Activated naive CD4-positive, alpha-beta T cell treated with anti-CD3 and anti-CD28 coated beads, Interleukin-2, amount 50 U/mL, for 24 hours (primary cell): ENCODE data around the gene ERLIN1.
A peak's percentile ranks its signal among the peaks of the same experiment; 100 is the strongest.

Experiments used
- H3K27ac Mint-ChIP-seq: one replicate; pipeline ENCODE4 v1.8.0; 2021; ENCODE audit warnings: mild to moderate bottlenecking, mixed read lengths
- H3K27me3 Mint-ChIP-seq: one replicate; pipeline ENCODE4 v1.8.0; 2021; ENCODE audit warnings: mixed read lengths
- H3K36me3 Mint-ChIP-seq: one replicate; pipeline ENCODE4 v1.8.0; 2021; ENCODE audit warnings: mixed read lengths
- H3K4me1 Mint-ChIP-seq: one replicate; pipeline ENCODE4 v1.8.0; 2021; ENCODE audit warnings: mixed read lengths
- H3K4me3 Mint-ChIP-seq: one replicate; pipeline ENCODE4 v1.8.0; 2021; ENCODE audit warnings: mild to moderate bottlenecking, mixed read lengths
- H3K9me3 Mint-ChIP-seq: one replicate; pipeline ENCODE4 v1.8.0; 2021; ENCODE audit warnings: mixed read lengths

Gene ERLIN1

DNA sequence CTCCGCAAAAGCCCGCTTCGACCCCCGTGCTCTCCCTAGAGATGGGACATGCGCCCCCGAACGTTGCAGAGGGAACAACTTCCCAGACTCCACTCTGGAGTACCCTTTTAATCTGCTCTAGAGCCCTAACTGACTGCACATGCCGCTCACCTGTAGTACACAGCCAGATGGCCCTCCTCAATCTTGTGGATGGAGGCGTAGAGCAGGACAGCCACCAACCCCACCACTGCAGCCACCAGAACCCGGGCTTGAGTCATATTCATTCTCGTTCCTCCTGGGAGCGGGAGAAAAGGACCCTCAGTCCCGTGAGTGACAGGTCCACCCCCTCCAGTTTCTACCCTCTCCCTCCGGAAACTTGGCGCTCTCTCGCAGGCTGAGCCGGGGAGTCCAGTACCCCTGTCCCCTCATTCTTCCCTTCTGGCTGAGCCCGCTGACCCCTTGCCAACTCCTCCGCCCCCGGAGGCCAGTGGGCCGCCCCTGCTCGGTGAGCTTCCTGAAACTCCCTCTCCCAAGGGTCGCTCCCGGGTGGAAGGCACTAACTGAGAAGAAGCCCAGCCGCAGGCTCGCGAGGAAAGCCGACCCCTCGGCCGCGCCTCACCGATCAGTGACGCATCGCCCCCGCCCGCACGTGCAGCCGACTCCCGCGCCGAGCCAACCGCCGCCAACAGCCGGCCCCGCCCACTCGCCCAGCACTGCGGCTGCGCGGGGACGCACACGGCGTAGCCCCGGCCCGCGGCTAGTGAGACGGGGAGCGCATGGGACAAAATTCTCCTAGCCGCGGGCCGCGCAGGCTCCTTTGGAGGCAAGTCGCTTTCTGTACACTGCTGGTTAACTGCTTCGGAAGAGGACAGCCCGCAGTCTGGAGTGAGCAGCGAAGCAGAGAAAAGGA, at the start of gene ERLIN1:
ERLIN1 (minus strand) TSS at position 666 of the 889 bp plus-strand sequence; CDS start at position 263, 403 bp downstream.
- Mint-ChIP-seq H3K27ac (peak within 1 kb of the TSS; percentile 99), H3K27me3 (no peaks in the 10 kb centered on the region), H3K36me3 (peaks cover 29% of the 10 kb centered on the region), H3K4me3 (peak within 1 kb of the TSS; percentile 98), H3K4me1 (peaks cover 66% of the 10 kb centered on the region), H3K9me3 (no peaks in the 10 kb centered on the region)

DNA sequence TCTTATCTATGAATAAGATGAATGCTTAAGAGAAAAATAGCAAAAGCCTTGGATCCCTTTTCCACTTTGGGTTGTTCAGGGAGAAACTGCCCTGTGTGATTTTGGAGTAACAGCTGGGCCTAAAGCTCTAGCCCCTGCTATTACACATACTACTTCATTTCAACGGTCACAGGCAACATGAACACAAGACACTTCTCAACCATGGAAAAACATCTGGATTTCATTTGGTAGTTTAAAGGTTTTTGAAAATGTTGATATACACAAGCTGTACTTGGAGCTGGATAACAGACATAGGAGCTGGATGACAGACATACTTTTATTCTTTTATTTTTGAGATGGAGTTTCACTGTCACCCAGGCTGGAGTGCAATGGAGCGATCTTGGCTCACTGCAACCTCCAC, 46.3 kb upstream of the ERLIN1 start:
- Mint-ChIP-seq H3K4me1 (peaks cover 24% of the 10 kb centered on the region), H3K27ac (peak overlapping the region; percentile 26), H3K4me3 (no peak overlapping the region), H3K27me3 (no peaks in the 10 kb centered on the region), H3K36me3 (peaks cover 14% of the 10 kb centered on the region), H3K9me3 (peaks cover 5% of the 10 kb centered on the region)

DNA sequence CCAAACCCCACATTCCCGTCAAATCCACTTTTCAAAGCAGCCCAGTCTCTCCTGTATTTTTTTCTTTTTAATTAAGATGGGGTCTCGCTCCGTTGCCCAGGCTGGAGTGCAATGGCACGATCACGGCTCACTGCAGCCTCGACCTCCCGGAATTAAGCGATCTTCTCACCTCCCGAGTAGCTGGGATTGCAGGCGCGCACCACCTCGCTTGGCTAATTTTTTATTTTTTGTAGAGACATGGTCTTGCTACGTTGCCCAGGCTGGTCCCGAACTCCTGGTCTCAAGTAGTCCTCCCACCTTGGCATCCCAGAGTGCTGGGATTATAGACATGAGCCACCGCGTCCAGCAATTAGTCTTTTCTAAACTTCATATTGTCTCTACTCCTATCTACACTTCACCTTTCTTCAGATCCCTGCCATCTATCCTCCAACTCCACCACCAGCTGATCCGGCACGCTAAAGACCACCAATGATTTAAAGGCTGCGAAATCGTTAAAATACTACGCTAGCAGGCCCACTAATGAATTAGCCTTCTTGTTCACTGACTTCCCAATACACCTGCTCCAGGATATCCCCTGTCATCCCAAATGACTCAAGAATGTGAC, 44.1 kb upstream of the ERLIN1 start:
- Mint-ChIP-seq H3K27me3 (no peaks in the 10 kb centered on the region), H3K4me3 (peak overlapping the region; percentile 91), H3K9me3 (peaks cover 5% of the 10 kb centered on the region), H3K27ac (peak overlapping the region; percentile 97), H3K4me1 (peaks cover 34% of the 10 kb centered on the region), H3K36me3 (peaks cover 14% of the 10 kb centered on the region)

DNA sequence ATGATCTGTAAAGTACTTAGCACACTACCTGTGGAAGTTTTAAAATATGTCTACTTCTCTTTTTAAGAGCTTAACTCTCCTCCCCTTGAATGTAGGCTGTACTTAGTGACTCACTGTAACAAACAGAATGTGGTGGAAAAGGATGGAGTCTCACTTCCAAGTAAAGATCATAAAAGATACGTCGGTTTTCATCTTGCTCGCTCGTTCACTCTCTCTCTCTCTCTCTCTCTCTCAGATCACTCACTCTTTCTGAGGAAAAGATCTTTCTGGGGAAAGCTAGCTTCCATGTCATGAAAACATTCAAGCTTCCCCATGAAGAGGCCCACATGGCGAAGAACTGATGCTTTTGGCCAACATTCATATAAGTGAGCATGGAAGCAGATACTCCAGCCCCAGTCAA, 38.0 kb upstream of the ERLIN1 start:
- Mint-ChIP-seq H3K4me3 (no peak overlapping the region), H3K27ac (no peak overlapping the region), H3K27me3 (no peaks in the 10 kb centered on the region), H3K4me1 (peaks cover 24% of the 10 kb centered on the region), H3K36me3 (peaks cover 13% of the 10 kb centered on the region), H3K9me3 (no peaks in the 10 kb centered on the region)

DNA sequence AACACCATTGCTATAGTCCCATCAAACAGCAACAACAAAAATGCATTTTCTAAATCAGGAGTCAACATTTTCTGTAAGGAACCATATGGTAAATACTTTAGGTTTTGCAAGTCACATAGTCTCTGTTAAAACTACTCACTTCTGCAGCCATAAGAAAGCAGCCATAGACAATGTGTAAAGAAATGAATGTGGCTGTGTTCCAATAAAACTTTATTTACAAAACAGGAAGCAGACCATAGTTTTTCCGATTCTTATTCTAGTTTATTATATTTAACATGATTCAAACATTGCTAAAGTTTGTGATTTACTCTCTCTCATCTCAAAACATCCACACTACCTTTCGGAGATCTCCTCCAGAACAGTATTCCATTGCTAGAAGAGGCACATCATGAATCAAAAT, 36.7 kb upstream of the ERLIN1 start:
- Mint-ChIP-seq H3K9me3 (no peaks in the 10 kb centered on the region), H3K4me3 (no peak overlapping the region), H3K27me3 (no peaks in the 10 kb centered on the region), H3K4me1 (peaks cover 14% of the 10 kb centered on the region), H3K27ac (no peak overlapping the region), H3K36me3 (peaks cover 12% of the 10 kb centered on the region)

DNA sequence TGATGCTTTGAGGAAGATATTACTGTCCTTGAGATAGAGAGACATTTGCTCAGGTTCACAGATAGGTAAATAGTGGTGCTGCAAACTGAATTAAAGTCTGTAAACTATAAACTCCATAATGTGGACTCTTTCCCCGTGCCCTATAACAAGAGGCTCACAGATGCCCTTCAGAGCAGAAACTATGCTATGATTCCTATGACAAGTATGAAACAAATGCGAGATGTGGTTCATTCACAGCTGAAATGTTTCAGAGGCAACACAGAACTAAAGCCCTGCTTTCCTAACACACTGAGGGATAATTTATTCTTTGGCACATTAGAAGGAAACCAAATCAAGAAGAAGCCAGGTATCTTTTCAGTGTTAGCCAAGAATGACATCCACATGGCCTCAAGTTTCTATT, 30.2 kb upstream of the ERLIN1 start:
- no peak overlapping the region for H3K4me3 Mint-ChIP-seq
- no peaks in the 10 kb centered on the region for H3K27me3 Mint-ChIP-seq
- no peaks in the 10 kb centered on the region for H3K9me3 Mint-ChIP-seq
- H3K4me1 Mint-ChIP-seq: no peaks in the 10 kb centered on the region
- H3K36me3 Mint-ChIP-seq: peaks cover 29% of the 10 kb centered on the region
- no peak overlapping the region for H3K27ac Mint-ChIP-seq

DNA sequence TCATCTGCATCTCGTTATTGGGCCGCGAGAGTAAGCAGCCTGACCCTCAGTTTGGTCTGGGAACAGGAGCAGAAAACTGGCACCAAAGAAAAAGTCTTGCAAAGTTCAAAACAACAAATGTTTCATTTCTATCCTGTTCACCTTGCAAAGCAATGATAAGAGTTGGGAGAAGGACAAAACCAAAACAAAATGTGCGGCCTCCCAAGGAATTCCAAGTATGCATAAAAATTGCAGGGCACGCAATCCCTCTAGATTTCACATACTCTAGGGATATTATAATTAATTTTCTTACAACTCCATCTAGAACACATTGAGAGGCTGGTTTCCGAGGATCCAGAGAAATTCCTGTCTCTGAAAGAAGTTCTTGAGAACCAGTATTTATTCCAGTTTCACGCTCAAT, 23.5 kb upstream of the ERLIN1 start:
- H3K36me3 Mint-ChIP-seq: peaks cover 18% of the 10 kb centered on the region
- H3K4me1 Mint-ChIP-seq: no peaks in the 10 kb centered on the region
- no peaks in the 10 kb centered on the region for H3K27me3 Mint-ChIP-seq
- H3K4me3 Mint-ChIP-seq: no peak overlapping the region
- no peak overlapping the region for H3K27ac Mint-ChIP-seq
- H3K9me3 Mint-ChIP-seq: no peaks in the 10 kb centered on the region

DNA sequence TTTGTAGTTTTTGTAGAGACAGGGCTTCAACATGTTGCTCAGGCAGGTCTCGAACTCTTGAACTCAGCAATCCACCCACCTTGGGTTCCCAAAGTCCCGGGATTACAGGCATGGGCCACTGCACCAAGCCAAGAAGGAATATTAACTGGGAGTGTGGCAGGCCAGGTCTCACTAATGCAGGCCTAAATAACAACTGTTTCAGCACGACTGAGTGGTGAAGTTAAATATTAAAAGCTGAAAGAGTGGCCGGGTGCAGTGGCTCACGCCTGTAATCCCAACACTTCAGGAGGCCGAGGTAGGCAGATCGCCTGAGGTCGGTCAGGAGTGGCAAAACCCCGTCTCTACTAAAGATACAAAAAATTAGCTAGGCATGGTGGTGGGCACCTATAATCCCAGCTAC, 22.4 kb upstream of the ERLIN1 start:
- Mint-ChIP-seq H3K4me3 (no peak overlapping the region), H3K27ac (no peak overlapping the region), H3K4me1 (no peaks in the 10 kb centered on the region), H3K36me3 (peaks cover 18% of the 10 kb centered on the region), H3K9me3 (no peaks in the 10 kb centered on the region), H3K27me3 (no peaks in the 10 kb centered on the region)

DNA sequence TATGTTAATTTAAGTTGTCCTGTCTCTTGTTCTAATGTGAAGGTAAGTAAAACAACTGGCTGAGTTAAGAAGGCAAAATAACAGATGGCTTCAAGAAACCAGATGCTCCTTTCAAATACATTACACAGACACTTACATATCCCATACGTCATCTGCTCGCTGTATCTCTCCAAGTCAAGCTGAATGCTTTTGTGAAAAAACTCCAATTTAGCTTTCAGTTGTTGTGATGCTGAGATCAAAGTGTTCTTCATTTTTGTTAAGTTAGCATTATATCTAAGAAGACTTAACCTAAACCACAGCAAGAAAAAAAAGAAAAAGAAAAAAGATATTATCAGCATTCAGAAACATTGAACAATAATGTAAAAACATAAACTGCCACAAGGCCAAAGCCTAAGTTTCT, 18.5 kb upstream of the ERLIN1 start:
- Mint-ChIP-seq H3K36me3 (peaks cover 31% of the 10 kb centered on the region), H3K9me3 (no peaks in the 10 kb centered on the region), H3K27me3 (no peaks in the 10 kb centered on the region), H3K4me3 (no peak overlapping the region), H3K4me1 (peaks cover 3% of the 10 kb centered on the region), H3K27ac (no peak overlapping the region)

DNA sequence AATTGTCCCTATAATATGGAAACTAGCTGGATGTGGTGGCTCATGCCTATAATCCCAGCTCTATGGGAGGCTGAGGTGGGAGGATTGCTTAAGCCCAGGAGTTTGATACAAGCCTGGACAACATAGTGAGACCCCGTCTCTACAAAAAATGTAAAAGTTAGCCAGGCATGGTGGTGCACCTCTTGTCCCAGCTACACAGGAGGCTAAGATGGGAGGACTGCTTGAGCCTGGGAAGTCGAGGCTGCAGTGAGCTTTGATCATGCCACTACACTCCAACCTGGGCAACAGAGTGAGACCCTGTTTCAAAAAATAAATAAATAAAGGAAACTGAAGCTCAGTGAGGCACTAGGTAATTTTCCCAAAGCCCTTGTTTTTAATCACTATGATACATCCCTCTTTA, 15.7 kb upstream of the ERLIN1 start:
- H3K27me3 Mint-ChIP-seq: no peaks in the 10 kb centered on the region
- H3K4me3 Mint-ChIP-seq: no peak overlapping the region
- H3K4me1 Mint-ChIP-seq: peaks cover 3% of the 10 kb centered on the region
- no peaks in the 10 kb centered on the region for H3K9me3 Mint-ChIP-seq
- peaks cover 29% of the 10 kb centered on the region for H3K36me3 Mint-ChIP-seq
- H3K27ac Mint-ChIP-seq: no peak overlapping the region

DNA sequence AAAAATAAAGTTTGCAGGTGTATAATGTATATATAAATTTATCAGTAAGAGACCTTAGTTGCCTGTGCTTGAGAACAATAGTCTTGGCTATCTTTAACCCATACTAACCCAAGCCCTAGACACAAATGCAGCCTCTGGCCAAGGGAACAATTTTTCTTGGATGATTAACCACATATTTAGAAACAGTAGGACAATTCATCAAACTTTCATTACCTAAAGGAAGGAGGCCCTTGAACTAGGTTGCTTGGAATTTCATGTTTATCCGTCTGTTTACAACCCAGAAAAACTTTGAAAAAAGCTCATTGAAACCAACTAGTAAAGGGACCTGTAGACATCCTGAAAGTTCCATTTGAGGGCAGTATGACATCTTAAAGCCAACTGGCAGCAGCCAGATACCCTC, 8.9 kb upstream of the ERLIN1 start:
- no peak overlapping the region for H3K4me3 Mint-ChIP-seq
- H3K36me3 Mint-ChIP-seq: peaks cover 18% of the 10 kb centered on the region
- H3K4me1 Mint-ChIP-seq: peaks cover 14% of the 10 kb centered on the region
- no peak overlapping the region for H3K27ac Mint-ChIP-seq
- H3K27me3 Mint-ChIP-seq: no peaks in the 10 kb centered on the region
- no peaks in the 10 kb centered on the region for H3K9me3 Mint-ChIP-seq

DNA sequence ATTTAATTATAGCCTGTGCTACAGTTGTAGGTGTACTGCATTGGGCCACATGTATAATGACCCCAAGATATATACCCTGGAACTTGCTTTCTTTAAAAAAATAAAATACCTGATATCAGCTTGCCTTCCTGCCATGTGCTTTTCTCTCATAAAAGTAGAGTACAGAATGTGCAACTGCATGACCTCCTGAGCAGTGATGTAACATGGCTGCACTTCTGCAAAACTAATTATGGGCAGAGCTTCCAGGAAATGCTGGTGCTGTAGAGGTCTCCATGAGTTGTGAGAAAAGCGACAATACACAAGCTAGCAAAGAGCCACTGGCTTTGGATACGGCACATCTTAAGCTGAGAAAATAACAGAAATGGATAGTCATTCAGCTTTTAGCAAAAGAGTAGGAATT, 6.5 kb upstream of the ERLIN1 start:
- no peaks in the 10 kb centered on the region for H3K9me3 Mint-ChIP-seq
- H3K4me1 Mint-ChIP-seq: peaks cover 33% of the 10 kb centered on the region
- no peak overlapping the region for H3K27ac Mint-ChIP-seq
- no peaks in the 10 kb centered on the region for H3K27me3 Mint-ChIP-seq
- no peak overlapping the region for H3K4me3 Mint-ChIP-seq
- H3K36me3 Mint-ChIP-seq: peaks cover 22% of the 10 kb centered on the region

DNA sequence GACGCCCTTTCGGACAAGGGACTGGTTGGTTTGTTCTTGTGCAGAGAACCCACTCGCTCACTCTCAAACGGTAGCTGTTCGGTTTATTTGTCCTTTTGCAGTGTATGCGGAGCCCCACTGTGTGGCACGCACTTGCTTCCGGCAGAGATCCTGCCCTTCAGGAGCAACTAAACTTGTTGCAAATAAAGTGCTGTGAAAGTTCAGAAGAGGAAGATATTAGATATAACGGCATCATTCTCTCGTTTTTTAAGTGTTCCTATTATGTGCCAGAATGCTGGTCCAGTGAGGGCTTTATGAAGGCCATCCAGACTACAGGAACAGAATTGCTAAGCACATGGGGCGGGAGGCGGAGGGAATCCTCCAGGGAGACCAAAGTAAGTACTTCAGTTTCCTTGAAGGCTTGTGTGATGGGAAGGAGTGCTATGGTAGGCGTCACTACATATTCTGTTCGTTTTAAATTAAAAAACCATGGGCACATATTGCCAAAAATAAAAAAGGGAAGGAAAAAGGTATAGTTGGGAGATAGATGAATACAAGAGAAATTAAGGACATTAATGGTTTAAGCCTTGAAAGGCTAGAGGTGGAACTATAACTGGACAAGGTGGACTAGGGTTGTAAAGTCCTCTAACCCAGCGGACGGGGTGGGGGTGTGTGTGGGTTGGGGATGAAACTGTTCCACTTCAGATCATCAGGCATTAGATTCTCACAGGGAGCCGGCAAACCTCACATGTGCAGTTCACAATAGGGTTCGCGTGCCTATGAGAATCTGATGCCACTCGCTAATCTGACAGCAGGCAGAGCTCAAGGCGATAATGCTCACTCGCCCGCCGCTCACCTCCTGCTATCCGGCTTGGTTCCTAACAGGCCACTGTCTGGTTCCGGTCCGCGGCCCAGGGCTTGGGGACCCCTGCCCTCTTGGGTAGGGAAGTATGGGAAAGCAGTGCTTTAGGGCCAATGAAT, 704 bp upstream of the ERLIN1 start:
- Mint-ChIP-seq H3K9me3 (no peaks in the 10 kb centered on the region), H3K27ac (peak overlapping the region; percentile 99), H3K27me3 (no peaks in the 10 kb centered on the region), H3K4me1 (peaks cover 72% of the 10 kb centered on the region), H3K36me3 (peaks cover 32% of the 10 kb centered on the region), H3K4me3 (peak overlapping the region; percentile 98)

DNA sequence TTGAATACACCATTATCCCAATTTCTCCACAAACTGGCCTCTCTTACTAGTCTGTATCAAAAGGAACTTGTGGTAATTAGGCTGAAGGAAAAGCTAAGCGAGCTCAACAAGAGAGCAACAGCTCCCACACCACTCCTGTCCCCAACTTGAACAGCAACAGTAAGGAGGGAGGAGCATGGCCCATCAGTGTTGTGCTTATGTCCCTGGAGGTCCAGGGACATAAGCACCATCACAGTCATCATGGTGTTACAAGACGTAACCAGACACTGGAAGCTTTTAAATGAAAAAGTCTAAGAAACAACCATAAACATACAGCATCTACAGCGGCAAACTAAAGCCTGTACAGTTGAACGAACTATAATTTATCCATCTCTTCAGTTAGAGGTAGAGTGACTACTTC, 989 bp downstream of the ERLIN1 start:
- peaks cover 31% of the 10 kb centered on the region for H3K36me3 Mint-ChIP-seq
- no peaks in the 10 kb centered on the region for H3K9me3 Mint-ChIP-seq
- peak overlapping the region; percentile 99 for H3K27ac Mint-ChIP-seq
- H3K4me3 Mint-ChIP-seq: peak overlapping the region; percentile 98
- peaks cover 72% of the 10 kb centered on the region for H3K4me1 Mint-ChIP-seq
- H3K27me3 Mint-ChIP-seq: no peaks in the 10 kb centered on the region

DNA sequence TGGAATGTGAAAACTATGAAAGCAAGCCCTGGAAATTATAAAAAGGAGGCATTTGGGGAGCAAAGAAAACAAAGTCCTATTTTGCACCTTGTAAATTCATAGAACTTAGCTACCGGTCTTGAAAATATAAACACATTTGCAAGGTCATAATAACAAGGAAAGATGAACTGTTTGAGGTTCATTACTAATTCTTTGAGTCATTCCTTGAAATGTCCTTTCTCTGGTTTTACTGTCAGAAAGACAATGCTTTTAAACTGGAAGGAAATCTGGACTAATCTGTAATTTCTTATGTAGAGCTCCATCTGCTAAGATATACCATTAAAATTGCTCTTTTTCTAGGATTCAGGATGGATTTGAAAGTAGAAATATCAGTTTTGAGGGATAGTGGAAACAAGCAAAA, 1.4 kb downstream of the ERLIN1 start:
- no peaks in the 10 kb centered on the region for H3K27me3 Mint-ChIP-seq
- H3K27ac Mint-ChIP-seq: peak overlapping the region; percentile 99
- H3K4me3 Mint-ChIP-seq: peak overlapping the region; percentile 98
- H3K9me3 Mint-ChIP-seq: no peaks in the 10 kb centered on the region
- peaks cover 31% of the 10 kb centered on the region for H3K36me3 Mint-ChIP-seq
- peaks cover 70% of the 10 kb centered on the region for H3K4me1 Mint-ChIP-seq
